Stomach smooth muscle (tissue), 2 donors: ENCODE results near the gene CHN2.

Experiments used
- H3K27ac ChIP-seq: one replicate; pipeline ENCODE4 v1.7.0; 2013; ENCODE audit warnings: mild to moderate bottlenecking, low read length, inconsistent platforms
- H3K27me3 ChIP-seq, 2 donors: one replicate each; pipeline ENCODE4 v1.7.0; 2013; ENCODE audit warnings: low read length in 2 of 2; ENCODE audit not compliant: insufficient read depth in 2 of 2, control insufficient read depth in 1 of 2
- H3K36me3 ChIP-seq, 2 donors: one replicate each; pipeline ENCODE4 v1.7.0; 2013; ENCODE audit warnings: low read length in 2 of 2; ENCODE audit not compliant: control insufficient read depth in 2 of 2, insufficient read depth in 2 of 2
- H3K4me1 ChIP-seq: one replicate; pipeline ENCODE4 v1.7.0; 2013; ENCODE audit warnings: low read length; ENCODE audit not compliant: control insufficient read depth, insufficient read depth
- H3K4me3 ChIP-seq, 2 donors: one replicate each; pipeline ENCODE4 v1.7.0; 2013; ENCODE audit warnings: low read length in 2 of 2
- H3K9ac ChIP-seq, 2 donors: one replicate each; pipeline ENCODE4 v1.7.0; 2013; ENCODE audit warnings: low read length in 2 of 2, mild to moderate bottlenecking in 1 of 2
- H3K9me3 ChIP-seq, 2 donors: one replicate each; pipeline ENCODE4 v1.7.0; 2013; ENCODE audit warnings: low read length in 2 of 2; ENCODE audit not compliant: control insufficient read depth in 2 of 2
- donor health status: healthy.
- donor health status: Pancreatic carcinoma.

The CHN2 gene

GRCh38 chr7:29325476-29325875 lies 130.9 kb downstream of the CHN2 start:
- Histone ChIP-seq H3K4me3 (no peak overlapping the region), H3K9me3 (no peaks in the 10 kb centered on the region), H3K27me3 (no peaks in the 10 kb centered on the region), H3K4me1 (no peaks in the 10 kb centered on the region), H3K9ac (no peak overlapping the region), H3K36me3 (no peaks in the 10 kb centered on the region), H3K27ac (no peak overlapping the region)

DNA sequence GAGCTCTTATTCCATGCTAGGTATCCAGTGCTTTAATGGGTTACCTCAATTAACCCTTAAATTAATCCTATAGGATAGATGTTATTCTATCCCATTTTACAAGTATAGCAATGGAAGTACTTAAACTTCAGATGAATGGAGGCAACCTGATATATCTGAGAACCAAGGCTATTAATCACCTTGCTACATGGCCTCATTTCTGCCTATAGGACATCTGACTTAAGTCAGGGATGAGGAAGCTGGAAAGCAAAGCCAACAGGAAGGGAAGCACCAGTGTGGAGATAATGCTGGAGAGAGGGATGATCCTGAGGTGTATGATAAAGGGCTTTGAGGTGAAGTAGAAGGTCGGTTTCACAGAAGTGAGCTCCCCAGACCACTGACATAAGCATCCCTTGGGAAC lies 132.3 kb downstream of the CHN2 start:
- no peak overlapping the region for H3K9ac ChIP-seq
- H3K27me3 ChIP-seq, result no peaks in the 10 kb centered on the region
- H3K4me3 ChIP-seq, result no peak overlapping the region
- no peaks in the 10 kb centered on the region for H3K9me3 ChIP-seq
- no peak overlapping the region for H3K27ac ChIP-seq
- no peaks in the 10 kb centered on the region for H3K36me3 ChIP-seq
- H3K4me1 ChIP-seq, result no peaks in the 10 kb centered on the region

- no peak overlapping the region for H3K9ac ChIP-seq
- no peak overlapping the region for H3K27ac ChIP-seq
- H3K27me3 ChIP-seq, result no peaks in the 10 kb centered on the region
- H3K9me3 ChIP-seq, result no peaks in the 10 kb centered on the region
- H3K4me1 ChIP-seq, result no peaks in the 10 kb centered on the region
- H3K36me3 ChIP-seq, result no peaks in the 10 kb centered on the region
- no peak overlapping the region for H3K4me3 ChIP-seq
These were observed 132.9 kb downstream of the CHN2 start for GRCh38 chr7:29327455-29327854.

- Histone ChIP-seq H3K9ac (no peak overlapping the region), H3K27me3 (no peaks in the 10 kb centered on the region), H3K27ac (no peak overlapping the region), H3K9me3 (no peaks in the 10 kb centered on the region), H3K36me3 (no peaks in the 10 kb centered on the region), H3K4me3 (no peak overlapping the region), H3K4me1 (no peaks in the 10 kb centered on the region)
These were observed 133.5 kb downstream of the CHN2 start for GRCh38 chr7:29328045-29328444.

DNA sequence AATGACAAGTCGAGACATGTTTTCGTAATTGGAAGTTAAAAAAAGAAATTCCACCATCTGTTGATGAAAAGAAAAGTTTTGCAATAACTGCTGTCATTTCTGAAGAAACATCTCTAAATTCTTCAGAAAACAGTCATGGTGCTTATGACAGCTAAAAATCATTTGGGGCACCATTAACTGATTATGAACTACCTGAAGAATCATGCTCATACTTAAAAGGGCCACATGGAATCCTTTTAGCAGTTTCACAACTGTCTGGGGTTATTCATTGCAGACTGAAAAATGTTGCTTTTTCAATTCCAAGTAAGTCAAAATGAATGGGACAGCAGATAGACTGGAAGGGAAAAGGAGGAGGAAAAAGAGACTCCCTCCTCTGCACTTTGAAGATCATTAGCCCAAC lies 134.2 kb downstream of the CHN2 start:
- no peaks in the 10 kb centered on the region for H3K36me3 ChIP-seq
- H3K9me3 ChIP-seq, result no peaks in the 10 kb centered on the region
- H3K4me3 ChIP-seq, result no peak overlapping the region
- no peak overlapping the region for H3K9ac ChIP-seq
- no peaks in the 10 kb centered on the region for H3K4me1 ChIP-seq
- no peaks in the 10 kb centered on the region for H3K27me3 ChIP-seq
- H3K27ac ChIP-seq, result no peak overlapping the region

DNA sequence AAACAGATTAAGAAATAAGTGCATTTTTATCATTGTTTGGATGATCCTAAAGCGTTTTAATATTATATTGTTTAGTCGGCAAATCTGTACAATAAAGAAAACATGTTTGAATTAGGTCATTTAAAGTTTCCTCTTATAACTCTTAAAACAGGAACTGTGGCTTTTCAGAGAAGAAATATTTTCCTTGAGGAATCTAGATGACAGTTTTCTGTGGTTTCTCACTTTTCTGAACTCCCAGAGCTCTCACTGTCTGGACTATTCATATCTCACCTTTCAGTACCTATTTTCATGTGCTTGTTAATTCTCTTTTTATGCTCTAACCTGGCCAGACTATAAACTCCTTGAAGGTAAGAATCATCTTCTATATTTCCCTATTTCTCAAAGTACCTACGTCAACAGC lies 135.1 kb downstream of the CHN2 start:
- Histone ChIP-seq H3K4me3 (no peak overlapping the region), H3K27me3 (no peaks in the 10 kb centered on the region), H3K27ac (no peak overlapping the region), H3K9me3 (no peaks in the 10 kb centered on the region), H3K4me1 (no peaks in the 10 kb centered on the region), H3K36me3 (no peaks in the 10 kb centered on the region), H3K9ac (no peak overlapping the region)

DNA sequence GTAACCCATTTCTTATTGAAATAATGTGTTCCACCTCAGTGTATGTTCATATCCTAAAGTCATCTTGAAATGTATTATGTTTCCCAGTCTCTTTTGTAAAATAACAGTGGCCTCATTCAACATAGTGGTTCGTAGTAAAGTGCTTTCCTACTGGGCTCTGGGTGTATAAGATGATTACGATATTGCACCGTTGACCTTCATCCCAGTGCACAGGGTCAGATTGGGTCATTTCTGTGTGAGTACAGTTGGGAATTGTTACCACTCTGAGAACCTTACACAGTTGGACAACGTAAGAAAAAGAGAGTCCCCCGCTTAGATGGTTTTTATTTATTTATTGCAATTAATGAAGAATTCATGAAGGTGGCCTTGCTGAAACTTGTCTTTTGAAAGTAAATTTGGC lies 135.6 kb downstream of the CHN2 start:
- H3K4me1 ChIP-seq, result no peaks in the 10 kb centered on the region
- no peaks in the 10 kb centered on the region for H3K36me3 ChIP-seq
- H3K27ac ChIP-seq, result no peak overlapping the region
- H3K27me3 ChIP-seq, result no peaks in the 10 kb centered on the region
- H3K9ac ChIP-seq, result no peak overlapping the region
- no peak overlapping the region for H3K4me3 ChIP-seq
- no peaks in the 10 kb centered on the region for H3K9me3 ChIP-seq

- Histone ChIP-seq H3K27ac (no peak overlapping the region), H3K9me3 (no peaks in the 10 kb centered on the region), H3K36me3 (no peaks in the 10 kb centered on the region), H3K27me3 (no peaks in the 10 kb centered on the region), H3K9ac (no peak overlapping the region), H3K4me3 (no peak overlapping the region), H3K4me1 (no peaks in the 10 kb centered on the region)
These were observed 136.6 kb downstream of the CHN2 start for GRCh38 chr7:29331163-29331562.

GRCh38 chr7:29332042-29332811 lies 137.7 kb downstream of the CHN2 start:
- Histone ChIP-seq H3K9ac (no peak overlapping the region), H3K27ac (no peak overlapping the region), H3K4me1 (no peaks in the 10 kb centered on the region), H3K9me3 (no peaks in the 10 kb centered on the region), H3K27me3 (no peaks in the 10 kb centered on the region), H3K4me3 (no peak overlapping the region), H3K36me3 (no peaks in the 10 kb centered on the region)

- no peaks in the 10 kb centered on the region for H3K4me1 ChIP-seq
- H3K9me3 ChIP-seq, result no peaks in the 10 kb centered on the region
- H3K27me3 ChIP-seq, result no peaks in the 10 kb centered on the region
- no peak overlapping the region for H3K4me3 ChIP-seq
- H3K9ac ChIP-seq, result no peak overlapping the region
- no peak overlapping the region for H3K27ac ChIP-seq
- H3K36me3 ChIP-seq, result no peaks in the 10 kb centered on the region
These were observed 138.6 kb downstream of the CHN2 start for GRCh38 chr7:29332875-29333855.
